SH-SY5Y (cell line): ENCODE measurements around the gene GAD2.

ENCODE experiments used
- GATA2 ChIP-seq: IDR thresholded peaks from 2 replicates; pipeline ENCODE4 v1.6.1; 2011; ENCODE audit warnings: mild to moderate bottlenecking, low read depth, low read length
- GATA3 ChIP-seq: IDR thresholded peaks from 2 replicates; pipeline ENCODE4 v1.6.1; 2011; ENCODE audit warnings: low read depth, mild to moderate bottlenecking, low read length, moderate library complexity

GAD2 gene

DNA sequence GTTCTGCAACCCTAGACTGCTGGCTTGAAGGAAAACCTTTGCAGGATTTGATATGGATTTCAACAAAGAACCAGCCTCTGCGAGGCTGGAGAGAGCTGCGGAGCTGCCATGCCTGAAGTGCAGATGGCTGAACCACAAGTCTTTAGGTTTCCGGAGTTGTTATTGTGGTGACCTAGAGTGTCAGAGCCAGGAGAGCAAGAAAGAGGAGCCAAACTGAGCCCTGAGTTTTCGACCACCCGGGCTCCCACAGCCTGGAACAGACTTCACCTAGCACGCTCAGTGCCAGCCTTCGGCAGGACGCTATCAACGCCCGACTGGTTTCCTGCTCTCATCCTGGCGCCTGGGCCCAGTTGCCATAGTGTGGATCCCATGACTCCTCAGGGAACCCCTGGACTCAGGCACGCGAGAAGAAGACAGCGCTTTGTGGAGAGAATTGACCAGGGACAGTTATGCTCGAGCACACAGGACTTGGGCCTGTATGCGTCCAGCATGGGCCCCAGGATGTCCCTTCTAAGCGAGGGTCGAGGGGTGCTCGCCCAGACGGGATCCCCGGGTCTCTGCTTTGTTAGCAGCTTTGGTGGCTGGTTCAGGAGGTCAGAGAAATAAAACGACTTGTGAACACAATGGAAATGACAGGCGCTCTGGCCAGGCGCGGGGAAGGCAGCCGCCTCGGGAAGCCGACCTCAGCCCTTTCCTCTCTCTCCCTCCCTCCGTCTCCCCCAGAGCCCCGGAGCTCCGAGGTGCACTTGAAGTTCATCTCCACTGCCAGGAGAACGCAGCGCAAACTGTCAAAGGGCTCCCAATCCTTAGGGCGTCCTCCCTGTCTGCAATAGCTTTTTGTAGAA, 1.8 kb upstream of the GAD2 start:
- TF ChIP-seq GATA3 (no peak), GATA2 (no peak)

GRCh38 chr10:26215396-26215934, 1.1 kb upstream of the GAD2 start:
- TF ChIP-seq GATA2 = no peak
- TF ChIP-seq GATA3 = no peak

DNA sequence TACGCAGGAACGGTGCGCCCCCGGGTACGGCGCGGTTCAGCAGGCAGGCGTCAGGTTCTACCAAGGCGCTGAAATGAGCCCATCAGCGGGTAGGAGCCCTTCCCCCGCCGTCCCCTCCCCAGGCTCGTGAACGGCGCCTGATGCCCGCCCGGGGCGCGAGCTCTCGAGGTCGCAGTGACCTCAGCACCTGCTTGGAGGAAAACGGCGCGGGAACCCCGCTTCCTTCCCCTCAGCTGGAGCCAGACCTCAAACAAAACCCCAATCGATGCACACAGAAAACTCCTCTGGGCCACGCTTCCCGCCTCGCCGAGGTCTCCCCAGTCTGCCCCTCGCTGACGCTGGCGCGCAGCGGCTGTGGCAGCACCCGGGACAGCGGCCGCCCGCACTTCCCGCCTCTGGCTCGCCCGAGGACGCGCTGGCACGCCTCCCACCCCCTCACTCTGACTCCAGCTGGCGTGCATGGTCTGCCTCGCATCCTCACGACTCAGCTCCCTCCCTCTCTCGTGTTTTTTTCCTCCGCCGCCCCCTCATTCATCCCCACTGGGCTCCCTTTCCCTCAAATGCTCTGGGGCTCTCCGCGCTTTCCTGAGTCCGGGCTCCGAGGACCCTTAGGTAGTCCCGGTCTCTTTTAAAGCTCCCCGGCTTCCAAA, 514 bp upstream of the GAD2 start:
- TF ChIP-seq GATA3 (no peak), GATA2 (no peak)

DNA sequence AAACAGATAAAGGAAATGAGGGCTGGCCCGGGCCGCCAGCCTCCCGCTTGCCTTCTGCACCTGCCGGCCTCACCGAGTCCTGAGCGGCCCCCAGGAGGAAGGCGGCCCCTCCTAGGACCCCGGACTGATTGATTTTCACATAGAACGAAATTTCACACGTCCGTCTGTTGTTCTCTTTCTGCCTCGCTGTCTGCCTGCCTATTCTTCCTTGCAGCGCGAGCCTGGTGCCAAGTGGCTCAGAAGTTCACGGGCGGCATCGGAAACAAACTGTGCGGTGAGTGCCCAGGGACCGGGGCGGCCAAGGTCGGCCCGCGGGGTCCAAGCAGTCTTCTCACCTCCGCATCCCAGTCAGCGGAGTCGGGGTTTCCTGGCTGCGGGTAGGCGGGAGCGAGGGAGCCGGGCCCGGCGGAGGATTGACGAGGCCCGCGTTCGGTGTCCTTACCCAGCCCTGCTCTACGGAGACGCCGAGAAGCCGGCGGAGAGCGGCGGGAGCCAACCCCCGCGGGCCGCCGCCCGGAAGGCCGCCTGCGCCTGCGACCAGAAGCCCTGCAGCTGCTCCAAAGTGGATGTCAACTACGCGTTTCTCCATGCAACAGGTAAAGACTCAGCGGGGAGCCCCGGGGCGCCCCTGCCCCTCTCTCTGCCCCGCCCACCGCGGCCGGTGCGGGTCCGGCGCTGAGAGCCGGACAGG, 967 bp downstream of the GAD2 start:
- TF ChIP-seq GATA3 (no peak), GATA2 (no peak)

GRCh38 chr10:26219676-26220075, 3.1 kb downstream of the GAD2 start:
- TF ChIP-seq GATA3 (no peak), GATA2 (no peak)

DNA sequence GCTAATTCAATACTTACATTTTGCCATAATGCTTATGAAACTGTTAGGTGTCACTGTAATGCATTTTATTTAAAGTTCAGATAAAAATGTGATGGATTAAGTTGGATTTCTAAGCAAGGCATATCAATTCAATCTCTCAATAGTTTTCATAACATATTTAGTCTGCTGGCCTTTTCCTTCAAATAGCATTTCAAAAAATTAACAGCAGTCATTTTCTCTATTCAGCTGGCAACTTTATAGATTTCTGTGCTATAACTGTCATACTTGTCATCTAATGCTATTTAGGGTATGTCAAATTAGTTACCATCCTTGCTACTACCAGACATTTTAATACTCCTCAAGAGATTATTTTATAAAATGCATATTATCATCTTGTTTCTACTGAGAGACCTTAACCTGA, 4.3 kb downstream of the GAD2 start:
- TF ChIP-seq GATA2 (no peak), GATA3 (no peak)

GRCh38 chr10:26221541-26221940, 5.0 kb downstream of the GAD2 start:
- no peak for TF ChIP-seq GATA2

- TF ChIP-seq GATA3 (peak; percentile 30; the same call in 1 of the 2 replicates), GATA2 (peak; percentile 80)
Observed at GRCh38 chr10:26222563-26222962, 6.0 kb downstream of the GAD2 start.

GRCh38 chr10:26225322-26225721, 8.7 kb downstream of the GAD2 start:
- no peak for TF ChIP-seq GATA3
- TF ChIP-seq GATA2 = no peak

DNA sequence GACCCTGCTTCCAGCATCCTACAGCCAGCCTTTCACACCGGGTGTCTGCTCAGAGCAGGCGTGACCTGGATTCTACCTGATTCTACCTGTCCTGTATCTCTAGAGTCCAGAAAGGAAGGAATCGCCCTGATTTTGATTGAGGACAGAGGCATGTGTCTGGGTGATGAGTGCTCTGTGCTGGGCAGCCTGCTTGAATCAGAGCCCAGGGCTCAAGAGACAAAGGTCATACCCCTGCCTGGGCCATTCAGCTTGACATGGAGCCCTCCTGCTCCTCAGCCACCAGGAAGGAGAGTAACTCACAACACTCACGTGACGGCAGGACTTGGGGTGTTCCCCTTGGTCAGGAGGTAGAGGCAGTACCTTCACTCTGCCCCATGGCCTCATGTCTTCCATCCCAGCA, 11.2 kb downstream of the GAD2 start:
- no peak for TF ChIP-seq GATA2
- TF ChIP-seq GATA3 = no peak

DNA sequence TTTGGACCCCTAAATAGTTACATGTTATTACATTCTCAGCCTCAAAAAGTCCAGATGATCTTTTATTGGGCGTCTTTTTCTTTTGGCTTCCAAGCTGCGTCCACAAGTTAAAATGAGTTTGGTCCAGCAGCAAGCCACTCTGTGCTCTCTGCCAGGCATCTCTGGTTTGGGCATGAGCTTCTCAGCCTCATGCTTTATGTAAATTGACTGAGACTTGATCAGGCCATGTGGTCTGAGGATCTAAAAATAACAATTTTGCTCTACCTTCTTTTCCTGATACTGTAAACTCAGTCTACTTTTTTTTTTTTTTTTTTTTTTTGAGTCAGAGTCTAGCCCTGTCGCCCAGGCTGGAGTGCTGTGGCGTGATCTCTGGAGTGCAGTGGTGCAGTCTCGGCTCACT, 15.6 kb downstream of the GAD2 start:
- no peak for TF ChIP-seq GATA2
- TF ChIP-seq GATA3 = no peak

DNA sequence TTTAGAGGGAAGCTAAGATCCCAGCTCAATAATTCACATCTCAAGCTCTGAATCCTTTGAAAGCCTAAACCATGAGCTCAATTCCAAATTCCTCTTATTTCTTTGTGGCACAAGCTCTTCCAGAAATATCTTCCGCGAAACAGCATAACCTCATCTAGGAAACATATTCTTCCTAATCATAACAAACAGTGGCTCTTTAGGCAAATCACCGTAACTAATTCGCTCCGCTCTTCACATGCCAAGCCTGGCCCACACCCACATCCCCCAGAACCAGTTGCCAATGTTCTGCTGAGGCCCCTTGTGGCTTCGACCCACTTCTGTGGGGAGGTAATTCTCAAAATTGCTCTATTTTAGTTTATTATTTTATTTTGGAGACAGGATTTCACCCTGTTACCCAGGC, 19.2 kb downstream of the GAD2 start:
- no peak for TF ChIP-seq GATA2
- no peak for TF ChIP-seq GATA3

DNA sequence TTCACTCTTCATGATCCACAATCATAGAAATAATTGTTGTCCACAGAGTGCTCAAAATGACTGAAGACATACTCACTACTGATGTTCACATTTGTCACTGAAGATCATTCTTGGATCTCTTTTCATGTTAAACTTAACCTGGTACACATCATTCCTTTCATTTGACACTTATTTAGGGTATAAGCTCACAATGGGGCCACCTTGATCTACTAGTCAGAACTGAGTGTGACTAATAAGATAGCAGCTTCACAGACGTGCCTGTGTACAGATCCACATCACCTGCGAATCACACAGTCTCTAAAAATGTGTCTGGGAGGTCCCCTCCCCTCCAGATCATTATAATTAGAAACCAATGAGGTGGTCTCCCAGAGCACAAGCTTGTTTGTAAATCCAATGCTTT, 21.8 kb downstream of the GAD2 start:
- TF ChIP-seq GATA2 (no peak), GATA3 (no peak)

DNA sequence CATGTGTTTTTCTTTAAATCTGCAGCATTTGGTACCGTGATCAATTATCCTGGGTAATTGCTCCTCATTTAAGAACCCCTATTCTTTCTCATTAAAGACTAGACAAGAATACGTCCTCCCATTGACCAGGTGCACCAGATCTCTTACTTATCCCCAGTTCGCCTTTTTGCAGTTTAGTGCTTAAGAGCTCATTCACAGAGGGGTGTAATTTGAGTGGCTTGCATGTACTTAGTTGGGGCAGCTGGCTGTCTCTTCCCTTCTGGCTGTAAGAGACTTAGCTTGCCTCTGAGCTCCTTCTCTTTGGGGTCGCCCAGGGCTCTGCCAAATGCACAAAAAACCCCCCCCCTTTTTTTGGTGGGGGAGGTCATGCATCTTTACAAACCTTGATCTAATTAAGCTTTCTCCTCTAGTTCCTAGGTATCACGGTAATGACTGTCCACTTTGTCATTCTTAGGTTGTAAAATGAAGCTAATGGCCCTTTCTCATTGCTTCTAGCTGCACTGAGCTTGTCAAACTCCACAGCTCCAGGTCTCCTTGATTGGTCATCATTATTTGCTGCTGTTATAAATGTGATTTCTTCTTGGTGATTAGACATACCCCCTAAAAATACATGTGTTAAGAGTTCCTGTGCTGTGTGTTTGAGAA, 26.3 kb downstream of the GAD2 start:
- TF ChIP-seq GATA3 = no peak

GRCh38 chr10:26243351-26243720, 26.8 kb downstream of the GAD2 start:
- no peak for TF ChIP-seq GATA2
- TF ChIP-seq GATA3 = no peak
